ENCODE data around the gene AGBL4.

DNA sequence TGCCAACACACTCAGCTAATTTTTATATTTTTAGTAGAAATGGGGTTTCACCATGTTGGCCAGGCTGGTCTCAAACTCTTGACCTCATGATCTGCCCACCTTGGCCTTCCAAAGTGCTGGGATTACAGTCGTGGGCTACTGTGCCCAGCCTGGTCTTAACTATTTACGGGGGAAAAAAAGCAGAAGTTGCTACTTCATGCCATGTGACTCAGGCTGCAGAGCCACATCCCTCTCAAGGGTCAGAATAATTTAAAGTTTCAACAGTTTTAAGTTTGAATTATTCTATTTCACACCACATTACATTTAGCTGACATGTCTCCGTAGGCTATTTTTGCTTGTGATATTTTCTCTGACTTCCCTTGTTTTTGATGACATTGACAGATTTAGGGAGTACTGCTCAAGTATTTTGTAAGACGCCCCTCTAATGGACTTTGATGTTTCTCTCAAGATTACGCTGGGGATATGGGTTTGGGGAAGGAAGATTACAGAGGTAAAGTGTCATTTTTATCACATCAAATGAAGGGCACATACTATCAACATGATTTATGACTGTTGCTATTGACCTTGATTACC, 14.6 kb upstream of the AGBL4 start:
- TF ChIP-seq POLR2A (IDR thresholded peaks at IDR 0.05; ENCODE audit: low read depth) (no peak), CTCF (IDR thresholded peaks at IDR 0.05) (no peak)
